ENCODE measurements around the gene ANKRD63. TPM values are rescaled to one million over a fixed set of nuclear protein-coding genes. Genes with fewer than 3 reads are reported as not detected.
A peak's percentile ranks its signal among the peaks of the same experiment; 100 is the strongest.

The ANKRD63 gene
- total RNA-seq, 1 donor: not detected

DNA sequence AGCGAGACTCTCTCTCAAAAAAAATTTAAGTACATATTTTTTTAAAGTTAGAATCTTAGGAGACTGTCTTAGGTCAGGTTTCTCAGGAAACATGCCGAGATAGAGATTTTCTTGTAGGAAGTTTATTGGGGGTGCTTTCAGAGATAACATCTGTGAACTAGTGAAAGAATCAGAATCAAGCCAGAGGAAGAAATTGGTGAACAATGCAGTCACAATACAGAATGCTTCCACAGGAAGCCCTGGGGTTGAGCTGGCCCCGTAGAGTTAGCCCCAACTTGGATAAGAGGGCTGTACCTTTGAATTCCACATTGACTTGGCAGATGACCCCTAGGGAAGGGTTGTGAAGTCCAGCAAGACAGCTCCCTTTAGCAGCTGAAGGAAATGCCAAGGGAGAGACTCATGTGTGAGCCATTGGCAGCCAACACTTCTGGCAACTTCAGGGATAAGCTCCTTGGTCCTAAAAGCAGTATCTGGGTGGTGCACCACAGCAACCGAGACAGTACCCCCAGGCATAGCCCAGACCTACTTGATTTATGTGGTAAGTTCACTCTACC, 31.9 kb upstream of the ANKRD63 start:
- TF ChIP-seq, protein P1, sequence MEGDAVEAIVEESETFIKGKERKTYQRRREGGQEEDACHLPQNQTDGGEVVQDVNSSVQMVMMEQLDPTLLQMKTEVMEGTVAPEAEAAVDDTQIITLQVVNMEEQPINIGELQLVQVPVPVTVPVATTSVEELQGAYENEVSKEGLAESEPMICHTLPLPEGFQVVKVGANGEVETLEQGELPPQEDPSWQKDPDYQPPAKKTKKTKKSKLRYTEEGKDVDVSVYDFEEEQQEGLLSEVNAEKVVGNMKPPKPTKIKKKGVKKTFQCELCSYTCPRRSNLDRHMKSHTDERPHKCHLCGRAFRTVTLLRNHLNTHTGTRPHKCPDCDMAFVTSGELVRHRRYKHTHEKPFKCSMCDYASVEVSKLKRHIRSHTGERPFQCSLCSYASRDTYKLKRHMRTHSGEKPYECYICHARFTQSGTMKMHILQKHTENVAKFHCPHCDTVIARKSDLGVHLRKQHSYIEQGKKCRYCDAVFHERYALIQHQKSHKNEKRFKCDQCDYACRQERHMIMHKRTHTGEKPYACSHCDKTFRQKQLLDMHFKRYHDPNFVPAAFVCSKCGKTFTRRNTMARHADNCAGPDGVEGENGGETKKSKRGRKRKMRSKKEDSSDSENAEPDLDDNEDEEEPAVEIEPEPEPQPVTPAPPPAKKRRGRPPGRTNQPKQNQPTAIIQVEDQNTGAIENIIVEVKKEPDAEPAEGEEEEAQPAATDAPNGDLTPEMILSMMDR (IDR thresholded peaks at IDR 0.05; ENCODE audit: extremely low read depth, low read depth, low read length): no peak
- no peaks in the 10 kb centered on the region for H3K9me3 ChIP-seq (ENCODE audit: low read depth, low read length)
- H3K4me3 ChIP-seq (ENCODE audit: insufficient read depth, low read length): no peak overlapping the region
- peak; percentile 93 for DNase-seq (ENCODE audit: insufficient read length, low spot score, missing footprints)
- H3K36me3 ChIP-seq (ENCODE audit: insufficient read depth, low read length): no peaks in the 10 kb centered on the region
- H3K79me2 ChIP-seq (ENCODE audit: insufficient read depth, low read length): no peaks in the 10 kb centered on the region
- H3K4me2 ChIP-seq (ENCODE audit: insufficient read depth, low read length): peak overlapping the region; percentile 37
- H3K4me1 ChIP-seq (ENCODE audit: insufficient read depth, low read length): peaks cover 17% of the 10 kb centered on the region
- H3K27ac ChIP-seq (ENCODE audit: low read depth, low read length): no peak overlapping the region
- no peak overlapping the region for H2AFZ ChIP-seq (ENCODE audit: low read length)
- peaks cover 18% of the 10 kb centered on the region for H3K27me3 ChIP-seq (ENCODE audit: insufficient read depth, low read length)
- H4K20me1 ChIP-seq (ENCODE audit: insufficient read depth, low read length): no peaks in the 10 kb centered on the region

DNA sequence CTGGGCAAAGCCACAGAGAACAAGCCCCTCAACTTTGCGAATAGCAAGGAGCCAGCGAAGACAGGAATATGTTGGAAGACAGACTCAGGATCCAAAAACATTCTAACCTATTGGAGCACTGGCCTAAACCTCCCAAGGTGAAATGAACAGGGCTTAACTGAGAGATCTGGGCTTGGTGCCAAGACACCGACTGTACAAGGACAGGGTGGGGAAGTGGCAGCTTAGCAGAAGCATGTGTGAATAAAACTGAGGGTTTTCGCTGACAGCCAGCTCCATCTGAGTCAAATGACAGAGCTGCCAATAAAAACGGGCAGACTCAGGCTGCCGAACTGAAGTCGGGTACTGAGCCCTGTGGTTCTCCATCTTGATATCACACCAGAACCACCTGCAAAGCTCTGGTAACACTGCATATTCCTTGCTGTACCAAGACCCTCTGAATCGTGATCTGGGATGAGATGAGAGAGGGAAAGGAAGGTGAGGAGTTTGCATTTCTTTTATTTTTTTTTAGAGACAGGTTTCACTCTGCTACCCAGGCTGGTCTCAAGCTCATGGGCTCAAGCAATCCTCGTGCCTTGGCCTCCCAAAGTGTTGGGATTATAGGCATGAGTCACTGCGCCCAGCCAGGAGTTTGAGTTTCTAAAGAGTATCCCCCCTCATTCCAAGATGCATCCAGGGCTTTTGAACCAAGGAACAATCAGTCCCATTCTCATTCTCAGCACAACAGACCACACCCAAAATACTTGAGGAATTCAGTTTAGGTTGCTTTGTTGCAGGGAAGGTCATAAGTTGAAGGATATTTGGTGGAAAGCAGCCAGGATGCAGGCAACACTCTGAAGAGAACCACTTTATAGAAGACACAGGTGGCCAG, 30.9 kb upstream of the ANKRD63 start:
- Histone ChIP-seq H3K27me3 (ENCODE audit: insufficient read depth, low read length) (peaks cover 18% of the 10 kb centered on the region), H3K36me3 (ENCODE audit: insufficient read depth, low read length) (no peaks in the 10 kb centered on the region), H4K20me1 (ENCODE audit: insufficient read depth, low read length) (no peaks in the 10 kb centered on the region), H2AFZ (ENCODE audit: low read length) (no peak overlapping the region), H3K4me1 (ENCODE audit: insufficient read depth, low read length) (peaks cover 17% of the 10 kb centered on the region), H3K79me2 (ENCODE audit: insufficient read depth, low read length) (no peaks in the 10 kb centered on the region), H3K27ac (ENCODE audit: low read depth, low read length) (no peak overlapping the region), H3K4me2 (ENCODE audit: insufficient read depth, low read length) (peak overlapping the region; percentile 11), H3K9me3 (ENCODE audit: low read depth, low read length) (no peaks in the 10 kb centered on the region), H3K4me3 (ENCODE audit: insufficient read depth, low read length) (no peak overlapping the region)
- peak; percentile 93 for DNase-seq (ENCODE audit: insufficient read length, low spot score, missing footprints)
- TF ChIP-seq, protein P1 (IDR thresholded peaks at IDR 0.05; ENCODE audit: extremely low read depth, low read depth, low read length): no peak

DNA sequence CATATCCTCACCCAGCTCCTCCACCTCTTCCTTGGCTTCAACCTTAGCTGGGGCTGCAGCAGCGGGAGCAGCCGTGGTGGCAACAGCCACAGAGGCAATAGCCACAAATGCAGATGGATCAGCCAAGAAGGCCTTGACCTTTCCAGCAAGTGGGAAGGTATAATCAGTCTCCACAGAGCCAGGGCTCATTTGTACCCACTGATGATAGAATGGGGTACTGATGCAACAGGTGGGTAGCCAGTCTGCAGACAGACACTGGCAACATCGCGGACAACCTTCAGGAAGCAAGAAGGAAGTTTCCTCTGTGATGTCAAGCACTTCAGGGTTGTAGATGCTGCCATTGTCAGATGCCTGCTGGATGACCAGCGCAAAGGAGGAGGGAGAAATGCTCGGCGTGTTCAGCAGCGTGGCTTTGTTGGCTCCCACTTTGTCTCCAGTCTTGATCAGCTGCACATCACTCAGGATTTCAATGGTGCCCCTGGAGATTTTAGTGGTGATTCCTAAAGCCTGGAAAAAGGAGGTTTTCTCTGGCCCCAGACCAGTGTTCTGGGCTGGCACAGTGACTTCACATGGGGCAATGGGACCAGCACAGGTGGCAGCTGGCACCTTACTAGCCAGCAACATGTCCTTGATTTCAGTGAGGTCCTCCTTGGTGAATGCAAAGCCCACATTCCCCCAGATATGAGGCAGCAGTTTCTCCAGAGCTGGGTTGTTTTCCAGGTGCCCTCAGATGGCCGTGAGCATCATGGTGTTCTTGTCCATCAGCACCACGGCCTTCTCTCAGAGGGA, 29.7 kb upstream of the ANKRD63 start:
- H2AFZ ChIP-seq (ENCODE audit: low read length): no peak overlapping the region
- no peak for DNase-seq (ENCODE audit: insufficient read length, low spot score, missing footprints)
- H3K4me1 ChIP-seq (ENCODE audit: insufficient read depth, low read length): peaks cover 17% of the 10 kb centered on the region
- H4K20me1 ChIP-seq (ENCODE audit: insufficient read depth, low read length): no peaks in the 10 kb centered on the region
- H3K36me3 ChIP-seq (ENCODE audit: insufficient read depth, low read length): no peaks in the 10 kb centered on the region
- TF ChIP-seq, protein P1 (IDR thresholded peaks at IDR 0.05; ENCODE audit: extremely low read depth, low read depth, low read length): no peak
- no peak overlapping the region for H3K4me2 ChIP-seq (ENCODE audit: insufficient read depth, low read length)
- H3K79me2 ChIP-seq (ENCODE audit: insufficient read depth, low read length): no peaks in the 10 kb centered on the region
- H3K9me3 ChIP-seq (ENCODE audit: low read depth, low read length): no peaks in the 10 kb centered on the region
- peaks cover 18% of the 10 kb centered on the region for H3K27me3 ChIP-seq (ENCODE audit: insufficient read depth, low read length)
- no peak overlapping the region for H3K4me3 ChIP-seq (ENCODE audit: insufficient read depth, low read length)
- no peak overlapping the region for H3K27ac ChIP-seq (ENCODE audit: low read depth, low read length)

Data from osteoblast (primary cell).